ENCODE data around the gene PSTPIP2.

- TF ChIP-seq, protein P1, sequence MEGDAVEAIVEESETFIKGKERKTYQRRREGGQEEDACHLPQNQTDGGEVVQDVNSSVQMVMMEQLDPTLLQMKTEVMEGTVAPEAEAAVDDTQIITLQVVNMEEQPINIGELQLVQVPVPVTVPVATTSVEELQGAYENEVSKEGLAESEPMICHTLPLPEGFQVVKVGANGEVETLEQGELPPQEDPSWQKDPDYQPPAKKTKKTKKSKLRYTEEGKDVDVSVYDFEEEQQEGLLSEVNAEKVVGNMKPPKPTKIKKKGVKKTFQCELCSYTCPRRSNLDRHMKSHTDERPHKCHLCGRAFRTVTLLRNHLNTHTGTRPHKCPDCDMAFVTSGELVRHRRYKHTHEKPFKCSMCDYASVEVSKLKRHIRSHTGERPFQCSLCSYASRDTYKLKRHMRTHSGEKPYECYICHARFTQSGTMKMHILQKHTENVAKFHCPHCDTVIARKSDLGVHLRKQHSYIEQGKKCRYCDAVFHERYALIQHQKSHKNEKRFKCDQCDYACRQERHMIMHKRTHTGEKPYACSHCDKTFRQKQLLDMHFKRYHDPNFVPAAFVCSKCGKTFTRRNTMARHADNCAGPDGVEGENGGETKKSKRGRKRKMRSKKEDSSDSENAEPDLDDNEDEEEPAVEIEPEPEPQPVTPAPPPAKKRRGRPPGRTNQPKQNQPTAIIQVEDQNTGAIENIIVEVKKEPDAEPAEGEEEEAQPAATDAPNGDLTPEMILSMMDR (IDR thresholded peaks at IDR 0.05; ENCODE audit: insufficient read depth, low read depth, low read length), result no peak
- no peak for TF ChIP-seq EZH2 (IDR thresholded peaks at IDR 0.05; ENCODE audit: insufficient read depth, low read length)
Measured at GRCh38 chr18:45997700-45998151, 74.3 kb downstream of the PSTPIP2 start.

Measured in astrocyte (in vitro differentiated cells and primary cell).